GM23248 (cell line): Measurements from ENCODE around the gene TTLL1. TPM values are rescaled to one million over a fixed set of nuclear protein-coding genes. Genes with fewer than 3 reads are reported as not detected.

ENCODE experiments used
- DNase-seq: peaks from one replicate; pipeline ENCODE4 v3.0.0-alpha.2; 2015
- H2AFZ ChIP-seq: fragments of 200-600 bp; sonication (generic); 2 replicates; pipeline ENCODE4 v1.6.1; 2016; ENCODE audit warnings: antibody characterized with exemption
- H3F3A ChIP-seq: fragments of 200-600 bp; sonication (generic); 2 replicates; pipeline ENCODE4 v1.6.1; 2016; ENCODE audit warnings: mild to moderate bottlenecking, antibody characterized with exemption, mixed run types; ENCODE audit not compliant: insufficient read depth
- H3K27ac ChIP-seq: fragments of 200-600 bp; sonication (generic); 2 replicates; pipeline ENCODE4 v1.5.1; 2016; ENCODE audit warnings: mild to moderate bottlenecking
- H3K27me3 ChIP-seq: fragments of 200-600 bp; sonication (generic); replicated peaks from 2 replicates; pipeline ENCODE4 v1.6.1; 2016; ENCODE audit warnings: mild to moderate bottlenecking; ENCODE audit not compliant: insufficient read depth
- H3K36me3 ChIP-seq: fragments of 200-600 bp; sonication (generic); 2 replicates; pipeline ENCODE4 v1.6.1; 2016; ENCODE audit warnings: low read depth, mild to moderate bottlenecking
- H3K4me1 ChIP-seq: fragments of 200-600 bp; sonication (generic); 2 replicates; pipeline ENCODE4 v1.6.1; 2016; ENCODE audit warnings: mild to moderate bottlenecking; ENCODE audit not compliant: insufficient read depth
- H3K4me2 ChIP-seq: fragments of 200-600 bp; sonication (generic); one replicate; pipeline ENCODE4 v1.6.1; 2016; ENCODE audit warnings: mild to moderate bottlenecking; ENCODE audit not compliant: unreplicated experiment
- H3K4me3 ChIP-seq: fragments of 200-600 bp; sonication (generic); 2 replicates; pipeline ENCODE4 v1.5.1; 2016; ENCODE audit warnings: mild to moderate bottlenecking
- H3K79me2 ChIP-seq: fragments of 200-600 bp; sonication (generic); 2 replicates; pipeline ENCODE4 v1.6.1; 2016; ENCODE audit warnings: mild to moderate bottlenecking; ENCODE audit not compliant: insufficient read depth
- H3K9ac ChIP-seq: fragments of 200-600 bp; sonication (generic); 2 replicates; pipeline ENCODE4 v1.6.1; 2016; ENCODE audit warnings: mild to moderate bottlenecking
- H3K9me2 ChIP-seq: fragments of 200-600 bp; sonication (generic); 2 replicates; pipeline ENCODE4 v1.6.1; 2016; ENCODE audit warnings: mixed run types, mild to moderate bottlenecking, moderate library complexity; ENCODE audit not compliant: insufficient read depth
- H3K9me3 ChIP-seq: fragments of 200-600 bp; sonication (generic); one replicate; pipeline ENCODE4 v1.6.1; 2017; ENCODE audit warnings: low read depth
- H4K20me1 ChIP-seq: fragments of 200-600 bp; sonication (generic); 2 replicates; pipeline ENCODE4 v1.6.0; 2016; ENCODE audit not compliant: insufficient read depth
- EZH2 ChIP-seq: fragments of 200-600 bp; sonication (generic); IDR thresholded peaks from 2 replicates; pipeline ENCODE4 v1.6.1; 2018; ENCODE audit warnings: antibody characterized with exemption, mild to moderate bottlenecking; ENCODE audit not compliant: insufficient read depth, poor library complexity, severe bottlenecking
- EZH2phosphoT487 ChIP-seq: fragments of 200-600 bp; sonication (generic); IDR thresholded peaks from 2 replicates; pipeline ENCODE4 v1.6.1; 2018; ENCODE audit warnings: antibody characterized with exemption, moderate library complexity, mild to moderate bottlenecking, low read depth; ENCODE audit not compliant: insufficient read depth
- WGBS, 2 experiments: methylation state at CpG; one replicate each; pipeline ENCODE4 v1.1.6; 2015 to 2017; ENCODE audit warnings: low lambda C conversion rate in 2 of 2, low coverage in 1 of 2; ENCODE audit errors: missing lambda C conversion rate in 2 of 2; 5-methylcytosine and 5-hydroxymethylcytosine counted together
- in situ Hi-C: fragments of 300-500 bp; cut with MboI; formaldehyde crosslinking; loops from 2 replicates; pipeline ENCODE4 v1.15.0; 2020
- polyA plus RNA-seq: library from polyadenylated mRNA; unstranded; fragments of >200 nt; fragmentation: Nextera tagmentation; extraction: Ambion mirVana; gene quantifications from 2 replicates; pipeline ENCODE4 v1.2.1, GENCODE V29; 2016
- total RNA-seq: library from RNA; depleted of rRNA; stranded (reverse); fragments of >200 nt; shearing (Covaris generic); gene quantifications from 2 replicates; pipeline ENCODE4 v1.2.3, GENCODE V29; 2014

The TTLL1 gene
- total and polyA plus RNA-seq, 2 experiments from 2014 or later = 16.0 to 18.5 TPM

GRCh38 chr22:43100225-43100624 lies 11.0 kb upstream of the TTLL1 start:
- in situ Hi-C loops = no loop called here
- no peak for DNase-seq
- Histone ChIP-seq H4K20me1 (no peaks in the 10 kb centered on the region), H3K9me3 (no peaks in the 10 kb centered on the region), H3K9me2 (no peaks in the 10 kb centered on the region), H3K79me2 (no peaks in the 10 kb centered on the region), H3K27me3 (no peaks in the 10 kb centered on the region), H3F3A (no peaks in the 10 kb centered on the region), H3K36me3 (no peaks in the 10 kb centered on the region), H3K9ac (no peak overlapping the region), H3K4me2 (no peak overlapping the region), H2AFZ (no peak overlapping the region), H3K27ac (no peak overlapping the region), H3K4me3 (no peak overlapping the region), H3K4me1 (no peaks in the 10 kb centered on the region)
- TF ChIP-seq EZH2 (no peak), EZH2phosphoT487 (no peak)
- WGBS, 2 experiments = 59 to 71% methylated on average over 5 of the region's 5 CpGs

GRCh38 chr22:43099095-43099494 lies 9.9 kb upstream of the TTLL1 start:
- no peak overlapping the region for H3K4me3 ChIP-seq
- no peaks in the 10 kb centered on the region for H3K79me2 ChIP-seq
- no peaks in the 10 kb centered on the region for H3K27me3 ChIP-seq
- in situ Hi-C loops = no loop called here
- no peaks in the 10 kb centered on the region for H3K36me3 ChIP-seq
- H4K20me1 ChIP-seq = no peaks in the 10 kb centered on the region
- no peaks in the 10 kb centered on the region for H3K9me2 ChIP-seq
- DNase-seq = no peak
- no peak overlapping the region for H3K27ac ChIP-seq
- WGBS, 2 experiments = 87 to 89% methylated on average over 4 of the region's 4 CpGs
- H3K9ac ChIP-seq = no peak overlapping the region
- TF ChIP-seq EZH2 (no peak), EZH2phosphoT487 (no peak)
- H3K9me3 ChIP-seq = no peaks in the 10 kb centered on the region
- no peaks in the 10 kb centered on the region for H3K4me1 ChIP-seq
- no peaks in the 10 kb centered on the region for H3F3A ChIP-seq
- no peak overlapping the region for H3K4me2 ChIP-seq
- no peak overlapping the region for H2AFZ ChIP-seq

GRCh38 chr22:43098356-43098755 lies 9.2 kb upstream of the TTLL1 start:
- DNase-seq = no peak
- 44 to 48% methylated on average over 4 of the region's 4 CpGs for WGBS, 2 experiments
- in situ Hi-C loops = no loop called here

GRCh38 chr22:43096420-43096819 lies 7.2 kb upstream of the TTLL1 start:
- Histone ChIP-seq H2AFZ (no peak overlapping the region), H3K79me2 (no peaks in the 10 kb centered on the region), H3K4me3 (no peak overlapping the region), H3K4me2 (no peak overlapping the region), H3K9me3 (no peaks in the 10 kb centered on the region), H3K4me1 (no peaks in the 10 kb centered on the region), H3K27ac (no peak overlapping the region), H3K27me3 (no peaks in the 10 kb centered on the region), H3F3A (no peaks in the 10 kb centered on the region), H3K36me3 (no peaks in the 10 kb centered on the region), H4K20me1 (no peaks in the 10 kb centered on the region), H3K9ac (no peak overlapping the region), H3K9me2 (no peaks in the 10 kb centered on the region)
- TF ChIP-seq EZH2phosphoT487 = no peak
- no peak for TF ChIP-seq EZH2
- WGBS, 2 experiments = 81 to 89% methylated on average over 8 of the region's 8 CpGs
- in situ Hi-C loops = no loop called here
- no peak for DNase-seq

More at GRCh38 chr22:43098356-43098755, 9.2 kb upstream of the TTLL1 start:
- H3K4me2 ChIP-seq = no peak overlapping the region
- H3K79me2 ChIP-seq = no peaks in the 10 kb centered on the region
- H3F3A ChIP-seq = no peaks in the 10 kb centered on the region
- H2AFZ ChIP-seq = no peak overlapping the region
- no peaks in the 10 kb centered on the region for H3K27me3 ChIP-seq
- TF ChIP-seq EZH2 (no peak), EZH2phosphoT487 (no peak)
- no peak overlapping the region for H3K27ac ChIP-seq
- H3K36me3 ChIP-seq = no peaks in the 10 kb centered on the region
- no peaks in the 10 kb centered on the region for H3K4me1 ChIP-seq
- no peaks in the 10 kb centered on the region for H3K9me2 ChIP-seq
- H3K9ac ChIP-seq = no peak overlapping the region
- H3K9me3 ChIP-seq = no peaks in the 10 kb centered on the region
- H4K20me1 ChIP-seq = no peaks in the 10 kb centered on the region
- H3K4me3 ChIP-seq = no peak overlapping the region

GRCh38 chr22:43094551-43094950 lies 5.4 kb upstream of the TTLL1 start:
- Histone ChIP-seq H3K36me3 (no peaks in the 10 kb centered on the region), H3K9ac (no peak overlapping the region), H3K4me1 (no peaks in the 10 kb centered on the region), H2AFZ (no peak overlapping the region), H4K20me1 (no peaks in the 10 kb centered on the region), H3F3A (no peaks in the 10 kb centered on the region), H3K9me2 (no peaks in the 10 kb centered on the region), H3K9me3 (no peaks in the 10 kb centered on the region), H3K4me2 (no peak overlapping the region), H3K79me2 (no peaks in the 10 kb centered on the region), H3K27me3 (no peaks in the 10 kb centered on the region), H3K4me3 (no peak overlapping the region), H3K27ac (no peak overlapping the region)
- WGBS, 2 experiments = 68 to 72% methylated on average over 4 of the region's 4 CpGs
- in situ Hi-C loops = no loop called here
- no peak for TF ChIP-seq EZH2
- DNase-seq = no peak
